Neuron (in vitro differentiated cells): ENCODE data around the gene ZNF512B.

Experiments used
- H2AFZ ChIP-seq: one replicate; pipeline ENCODE4 v1.6.1; 2013; ENCODE audit warnings: low read depth, mild to moderate bottlenecking, inconsistent platforms, low read length, moderate library complexity
- H3K27me3 ChIP-seq: one replicate; pipeline ENCODE4 v1.6.1; 2013; ENCODE audit warnings: low read length; ENCODE audit not compliant: insufficient read depth
- H3K36me3 ChIP-seq: one replicate; pipeline ENCODE4 v1.6.1; 2013; ENCODE audit warnings: low read length; ENCODE audit not compliant: insufficient read depth
- H3K4me1 ChIP-seq: one replicate; pipeline ENCODE4 v1.6.1; 2013; ENCODE audit warnings: low read length; ENCODE audit not compliant: insufficient read depth
- H3K4me3 ChIP-seq: 2 replicates; pipeline ENCODE4 v1.5.1; 2013; ENCODE audit warnings: mild to moderate bottlenecking, low read length, moderate library complexity
- H3K9me3 ChIP-seq: one replicate; pipeline ENCODE4 v1.6.1; 2013; ENCODE audit warnings: low read length

Gene ZNF512B

DNA sequence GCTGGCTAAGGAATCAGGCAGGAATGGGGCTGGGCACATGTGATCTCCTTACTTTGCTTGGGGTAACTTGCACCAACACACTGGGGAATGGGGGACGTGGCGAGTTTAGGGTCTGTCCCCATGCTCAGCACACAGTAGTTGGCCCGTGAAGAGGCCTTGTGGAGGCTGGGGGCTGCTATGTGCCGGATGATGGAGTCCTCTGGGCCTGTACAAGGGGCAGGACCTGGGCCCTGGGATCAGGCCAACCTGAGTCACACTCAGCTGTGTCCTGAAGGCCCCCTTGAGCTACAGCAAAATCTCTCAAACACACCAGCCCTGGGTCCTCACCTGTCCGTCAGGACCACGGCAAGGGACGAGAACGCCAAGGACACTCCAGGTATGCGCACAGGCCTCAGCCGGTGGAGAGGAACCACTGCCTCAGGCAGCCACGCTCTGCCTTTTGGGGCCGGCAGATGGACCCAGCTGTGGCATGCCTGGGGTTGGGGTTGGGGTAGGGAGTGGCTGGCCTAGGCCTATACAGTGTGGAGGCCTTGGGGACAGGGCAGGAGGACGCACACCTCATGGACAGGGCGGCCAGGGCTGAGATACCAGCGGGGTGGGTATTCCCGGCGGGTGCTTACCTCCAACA lies 24.6 kb downstream of the ZNF512B start:
- Histone ChIP-seq H3K27me3 (no peaks in the 10 kb centered on the region), H3K9me3 (peaks cover 2% of the 10 kb centered on the region), H3K4me1 (peaks cover 17% of the 10 kb centered on the region), H3K4me3 (no peak overlapping the region), H3K36me3 (peaks cover 40% of the 10 kb centered on the region), H2AFZ (no peak overlapping the region)

DNA sequence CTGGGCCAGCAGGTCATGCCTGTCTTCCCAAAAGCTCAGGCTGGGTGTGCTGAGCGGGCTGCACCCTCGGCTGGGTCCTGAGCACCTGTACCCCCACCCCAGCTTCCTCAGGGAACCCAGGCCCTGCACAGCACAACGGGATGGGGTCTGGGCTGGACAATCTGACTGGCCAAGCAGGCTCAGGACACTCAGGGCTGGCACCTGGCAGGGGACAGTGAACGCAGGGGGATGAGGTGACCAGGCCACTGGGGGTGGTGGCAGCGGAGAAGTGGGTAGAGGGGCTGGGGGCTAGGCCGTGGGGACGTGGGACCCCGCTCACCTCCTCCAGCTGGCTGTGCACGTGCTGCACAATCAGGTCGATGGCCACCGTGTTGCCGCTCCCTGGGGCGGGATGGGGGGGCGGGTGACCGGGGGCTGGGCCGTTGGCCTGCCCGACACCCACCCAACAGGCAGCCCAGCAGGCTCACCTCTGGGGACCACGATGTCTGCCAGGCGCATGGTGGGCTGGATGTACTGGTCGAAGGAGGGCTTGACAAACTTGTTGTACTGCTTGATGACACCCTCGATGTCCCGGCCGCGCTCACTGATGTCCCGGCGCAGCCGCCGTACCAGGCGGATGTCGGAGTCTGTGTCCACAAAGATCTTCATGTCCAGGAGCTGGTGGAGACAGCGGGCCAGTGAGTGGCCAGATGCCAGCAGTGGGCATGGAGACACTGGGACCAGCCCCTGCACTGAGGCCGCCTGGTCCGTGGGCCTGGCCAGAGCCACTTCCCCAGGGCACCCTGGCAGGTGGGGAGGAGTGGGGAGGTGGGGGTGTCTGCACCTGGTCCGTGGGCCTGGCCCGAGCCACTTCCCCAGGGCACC lies 25.4 kb downstream of the ZNF512B start:
- peaks cover 8% of the 10 kb centered on the region for H3K4me1 ChIP-seq
- H2AFZ ChIP-seq: no peak overlapping the region
- H3K4me3 ChIP-seq: no peak overlapping the region
- H3K36me3 ChIP-seq: peaks cover 46% of the 10 kb centered on the region
- H3K27me3 ChIP-seq: no peaks in the 10 kb centered on the region
- peaks cover 3% of the 10 kb centered on the region for H3K9me3 ChIP-seq

GRCh38 chr20:63943808-63944077 lies 26.0 kb downstream of the ZNF512B start:
- Histone ChIP-seq H3K4me3 (no peak overlapping the region), H3K4me1 (peaks cover 3% of the 10 kb centered on the region), H3K27me3 (no peaks in the 10 kb centered on the region), H3K36me3 (peaks cover 50% of the 10 kb centered on the region), H3K9me3 (peaks cover 4% of the 10 kb centered on the region), H2AFZ (no peak overlapping the region)

GRCh38 chr20:63942969-63943807 lies 26.5 kb downstream of the ZNF512B start:
- no peak overlapping the region for H2AFZ ChIP-seq
- H3K4me3 ChIP-seq: no peak overlapping the region
- H3K9me3 ChIP-seq: peaks cover 4% of the 10 kb centered on the region
- no peaks in the 10 kb centered on the region for H3K27me3 ChIP-seq
- peaks cover 51% of the 10 kb centered on the region for H3K36me3 ChIP-seq
- H3K4me1 ChIP-seq: no peaks in the 10 kb centered on the region

DNA sequence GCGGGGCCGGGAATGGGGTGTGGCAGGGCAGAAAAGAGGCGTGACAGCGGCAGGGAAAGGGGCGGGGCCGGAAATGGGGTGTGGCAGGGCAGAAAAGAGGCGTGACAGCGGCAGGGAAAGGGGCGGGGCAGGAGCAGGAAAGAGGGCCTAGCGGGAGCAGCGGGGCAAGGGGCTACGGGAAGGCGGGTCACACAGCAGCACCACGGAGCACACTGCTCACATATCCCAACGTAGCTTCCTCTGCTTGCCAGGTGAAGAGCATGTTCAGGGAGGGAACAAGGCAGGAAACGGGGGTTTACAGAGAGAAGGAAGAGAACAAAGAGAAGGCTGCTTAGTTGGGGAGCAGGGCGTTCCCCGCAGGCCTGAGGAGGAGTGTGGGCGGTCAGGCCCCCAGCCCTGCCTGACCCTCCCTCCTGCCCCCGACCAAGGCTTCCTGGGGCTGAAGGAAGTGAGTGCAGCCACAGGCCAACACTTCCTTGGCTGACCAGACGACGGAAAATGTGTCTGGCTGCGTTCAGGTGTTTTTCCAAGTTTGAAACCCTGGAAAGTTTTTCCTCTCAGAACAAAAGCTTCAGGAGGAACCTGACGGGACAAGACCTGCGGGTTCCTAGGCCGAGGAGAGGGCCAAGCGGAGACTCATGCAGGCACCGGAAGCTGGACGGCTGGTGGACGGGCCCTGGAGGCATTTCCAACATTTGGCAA lies 27.3 kb downstream of the ZNF512B start:
- no peak overlapping the region for H2AFZ ChIP-seq
- no peaks in the 10 kb centered on the region for H3K27me3 ChIP-seq
- H3K9me3 ChIP-seq: peaks cover 9% of the 10 kb centered on the region
- H3K36me3 ChIP-seq: peaks cover 55% of the 10 kb centered on the region
- no peaks in the 10 kb centered on the region for H3K4me1 ChIP-seq
- no peak overlapping the region for H3K4me3 ChIP-seq

GRCh38 chr20:63941282-63942081 lies 28.2 kb downstream of the ZNF512B start:
- no peak overlapping the region for H2AFZ ChIP-seq
- H3K36me3 ChIP-seq: peaks cover 57% of the 10 kb centered on the region
- no peaks in the 10 kb centered on the region for H3K27me3 ChIP-seq
- H3K4me1 ChIP-seq: no peaks in the 10 kb centered on the region
- no peak overlapping the region for H3K4me3 ChIP-seq
- peaks cover 9% of the 10 kb centered on the region for H3K9me3 ChIP-seq

DNA sequence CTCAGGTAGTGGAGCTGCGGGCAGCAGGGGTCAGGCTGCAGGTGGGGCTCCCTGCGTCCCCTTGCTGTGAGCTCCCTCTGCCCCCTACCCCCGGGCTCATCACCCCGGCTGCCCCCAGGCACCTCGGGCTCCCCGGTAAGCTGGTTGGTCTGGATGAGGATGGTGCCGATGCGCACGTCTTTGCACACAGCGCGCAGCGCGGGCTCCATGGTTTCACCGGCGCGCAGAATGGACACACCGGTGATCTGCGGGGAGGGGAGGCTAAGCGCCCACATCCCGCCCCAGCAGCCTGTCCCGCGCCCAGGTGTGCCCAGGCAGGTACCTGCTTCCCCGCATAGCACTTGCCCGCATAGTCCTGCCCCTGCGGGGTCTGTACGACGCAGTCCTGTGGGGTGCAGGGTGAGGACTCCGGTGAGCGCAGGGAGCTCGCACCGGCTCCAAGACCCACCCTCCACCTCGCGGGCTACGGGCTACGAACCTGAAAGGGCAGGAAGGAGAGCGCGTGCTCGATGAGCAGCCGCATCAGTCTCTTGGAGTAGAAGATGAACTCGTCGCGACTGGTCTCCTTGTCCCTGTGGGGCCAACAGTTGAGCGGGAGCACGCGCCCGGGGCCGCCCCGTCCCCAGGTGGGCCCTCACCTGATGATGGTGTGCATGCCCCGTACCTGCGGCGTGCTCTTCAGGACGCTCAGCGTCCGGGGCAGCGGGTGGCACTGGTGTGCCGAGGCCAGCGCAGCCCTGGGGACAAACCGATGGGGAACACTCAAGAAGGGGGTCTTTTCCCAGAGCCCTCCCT lies 29.1 kb downstream of the ZNF512B start:
- H3K27me3 ChIP-seq: no peaks in the 10 kb centered on the region
- H3K36me3 ChIP-seq: peaks cover 61% of the 10 kb centered on the region

GRCh38 chr20:63940071-63940471 lies 29.7 kb downstream of the ZNF512B start:
- Histone ChIP-seq H2AFZ (no peak overlapping the region), H3K9me3 (peaks cover 9% of the 10 kb centered on the region), H3K36me3 (peaks cover 61% of the 10 kb centered on the region), H3K27me3 (no peaks in the 10 kb centered on the region), H3K4me1 (no peaks in the 10 kb centered on the region), H3K4me3 (no peak overlapping the region)

More for the DNA sequence above, 29.1 kb downstream of the ZNF512B start:
- no peak overlapping the region for H3K4me3 ChIP-seq
- peaks cover 9% of the 10 kb centered on the region for H3K9me3 ChIP-seq
- H3K4me1 ChIP-seq: no peaks in the 10 kb centered on the region
- no peak overlapping the region for H2AFZ ChIP-seq

GRCh38 chr20:63939061-63939935 lies 30.4 kb downstream of the ZNF512B start:
- peaks cover 61% of the 10 kb centered on the region for H3K36me3 ChIP-seq
- H3K9me3 ChIP-seq: peaks cover 9% of the 10 kb centered on the region
- no peak overlapping the region for H3K4me3 ChIP-seq
- no peaks in the 10 kb centered on the region for H3K27me3 ChIP-seq
- H2AFZ ChIP-seq: no peak overlapping the region
- no peaks in the 10 kb centered on the region for H3K4me1 ChIP-seq

DNA sequence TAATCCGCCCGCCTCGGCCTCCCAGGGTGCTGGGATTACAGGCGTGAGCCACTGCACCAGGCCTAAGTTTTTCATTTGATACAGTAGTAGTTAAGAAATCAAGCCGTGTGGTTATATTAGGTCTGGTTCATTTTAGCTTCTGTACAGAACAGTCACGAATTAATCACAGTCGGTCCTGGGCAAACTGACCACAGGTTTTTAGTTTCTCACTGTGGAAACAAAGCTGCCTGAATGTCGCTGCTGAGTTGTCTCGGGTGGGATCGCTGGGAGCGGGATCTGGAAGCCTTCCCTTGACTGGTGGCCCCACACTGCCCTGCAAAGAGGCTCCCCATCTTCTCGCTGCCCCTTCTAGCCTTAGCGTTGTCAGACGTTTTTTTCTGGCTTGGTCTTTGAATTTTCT lies 32.1 kb downstream of the ZNF512B start:
- Histone ChIP-seq H3K36me3 (peaks cover 56% of the 10 kb centered on the region), H3K27me3 (no peaks in the 10 kb centered on the region), H3K4me1 (no peaks in the 10 kb centered on the region), H2AFZ (no peak overlapping the region), H3K4me3 (no peak overlapping the region), H3K9me3 (peaks cover 9% of the 10 kb centered on the region)

GRCh38 chr20:63935447-63935846 lies 34.3 kb downstream of the ZNF512B start:
- Histone ChIP-seq H3K4me3 (no peak overlapping the region), H3K9me3 (peaks cover 11% of the 10 kb centered on the region), H3K36me3 (peaks cover 69% of the 10 kb centered on the region), H3K4me1 (no peaks in the 10 kb centered on the region), H2AFZ (no peak overlapping the region), H3K27me3 (no peaks in the 10 kb centered on the region)
